HG03045 (cell line): ENCODE results near the gene BABAM2.
A peak's percentile ranks its signal among the peaks of the same experiment; 100 is the strongest.
"Not testable (repeated sequence)": the region's sequence is repeated elsewhere in the genome, so short reads cannot be mapped to it uniquely, and the experiment has no call there.

Source experiments
- ATAC-seq: cut with Tn5 transposase; IDR thresholded peaks from one replicate; pipeline ENCODE4 v1.9.1; 2021; ENCODE audit warnings: mild to moderate bottlenecking, moderate library complexity; ENCODE audit not compliant: unreplicated experiment

Gene BABAM2

GRCh38 chr2:27875089-27875881 lies 15.2 kb upstream of the BABAM2 start:
- no peak for ATAC-seq

- ATAC-seq, result no peak
Measured at GRCh38 chr2:27878825-27879224, 11.7 kb upstream of the BABAM2 start.

- ATAC-seq, result not testable (repeated sequence)
Measured at GRCh38 chr2:27881815-27882583, 8.5 kb upstream of the BABAM2 start.

GRCh38 chr2:27882584-27882922 lies 8.0 kb upstream of the BABAM2 start:
- not testable (repeated sequence) for ATAC-seq

GRCh38 chr2:27884601-27885000 lies 5.9 kb upstream of the BABAM2 start:
- ATAC-seq, result no peak

GRCh38 chr2:27885234-27885633 lies 5.3 kb upstream of the BABAM2 start:
- ATAC-seq, result no peak

- ATAC-seq, result no peak
Measured at GRCh38 chr2:27885661-27886060, 4.9 kb upstream of the BABAM2 start.

GRCh38 chr2:27886322-27886721 lies 4.2 kb upstream of the BABAM2 start:
- no peak for ATAC-seq

- no peak for ATAC-seq
Measured at GRCh38 chr2:27887111-27887510, 3.4 kb upstream of the BABAM2 start.

GRCh38 chr2:27887830-27888229 lies 2.7 kb upstream of the BABAM2 start:
- no peak for ATAC-seq

- no peak for ATAC-seq
Measured at GRCh38 chr2:27888790-27889189, 1.7 kb upstream of the BABAM2 start.

- peak; percentile 9 for ATAC-seq
Measured at GRCh38 chr2:27889774-27890145, 769 bp upstream of the BABAM2 start.

- ATAC-seq, result peak; percentile 19
Measured at GRCh38 chr2:27890924-27891672, 569 bp downstream of the BABAM2 start.

- ATAC-seq, result no peak
Measured at GRCh38 chr2:27891673-27892105, 1.2 kb downstream of the BABAM2 start.

- ATAC-seq, result no peak
Measured at GRCh38 chr2:27893006-27893405, 2.5 kb downstream of the BABAM2 start.

- no peak for ATAC-seq
Measured at GRCh38 chr2:27897717-27898116, 7.2 kb downstream of the BABAM2 start.

GRCh38 chr2:27901234-27901633 lies 10.7 kb downstream of the BABAM2 start:
- ATAC-seq, result no peak

- ATAC-seq, result no peak
Measured at GRCh38 chr2:27902098-27902497, 11.6 kb downstream of the BABAM2 start.

GRCh38 chr2:27903018-27903417 lies 12.5 kb downstream of the BABAM2 start:
- no peak for ATAC-seq

- no peak for ATAC-seq
Measured at GRCh38 chr2:27903649-27904404, 13.3 kb downstream of the BABAM2 start.

GRCh38 chr2:27904405-27904665 lies 13.8 kb downstream of the BABAM2 start:
- ATAC-seq, result no peak
